GM19395 (cell line): Measurements from ENCODE around the gene UTP25.

Experiments
- ATAC-seq: cut with Tn5 transposase; IDR thresholded peaks from one replicate; pipeline ENCODE4 v1.9.1; 2021; ENCODE audit warnings: mild to moderate bottlenecking, moderate library complexity; ENCODE audit not compliant: unreplicated experiment

UTP25 gene

GRCh38 chr1:209805875-209806760 is 21.7 kb upstream of the UTP25 start, which contains the start of gene IRF6:
Gene IRF6 (minus strand): TSS chr1:209806142. CDS start chr1:209801413, 4,729 bp downstream.
- ATAC-seq: peak; percentile 95

- no peak for ATAC-seq
Observed at GRCh38 chr1:209807509-209807908, 20.3 kb upstream of the UTP25 start.

- ATAC-seq: no peak
Observed at GRCh38 chr1:209808059-209808581, 19.7 kb upstream of the UTP25 start.

GRCh38 chr1:209809611-209810010 is 18.2 kb upstream of the UTP25 start:
- ATAC-seq: no peak

GRCh38 chr1:209810783-209811182 is 17.0 kb upstream of the UTP25 start:
- ATAC-seq: no peak

GRCh38 chr1:209813902-209814301 is 13.9 kb upstream of the UTP25 start:
- no peak for ATAC-seq

- ATAC-seq: no peak
Observed at GRCh38 chr1:209815490-209815889, 12.3 kb upstream of the UTP25 start.

GRCh38 chr1:209815931-209816341 is 11.8 kb upstream of the UTP25 start:
- ATAC-seq: no peak

- ATAC-seq: no peak
Observed at GRCh38 chr1:209816923-209817322, 10.8 kb upstream of the UTP25 start.

GRCh38 chr1:209817691-209818090 is 10.1 kb upstream of the UTP25 start:
- ATAC-seq: no peak

- ATAC-seq: no peak
Observed at GRCh38 chr1:209819058-209819457, 8.7 kb upstream of the UTP25 start.

GRCh38 chr1:209820986-209821385 is 6.8 kb upstream of the UTP25 start:
- ATAC-seq: no peak

- ATAC-seq: no peak
Observed at GRCh38 chr1:209822706-209823105, 5.1 kb upstream of the UTP25 start.

- peak; percentile 57 for ATAC-seq
Observed at GRCh38 chr1:209823143-209824041, 4.4 kb upstream of the UTP25 start.

- ATAC-seq: no peak
Observed at GRCh38 chr1:209825591-209826434, 2.0 kb upstream of the UTP25 start.

GRCh38 chr1:209829716-209830115 is 1.9 kb downstream of the UTP25 start:
- ATAC-seq: no peak

GRCh38 chr1:209830722-209831121 is 3.0 kb downstream of the UTP25 start:
- no peak for ATAC-seq

GRCh38 chr1:209831615-209832014 is 3.8 kb downstream of the UTP25 start:
- ATAC-seq: no peak

GRCh38 chr1:209835782-209836298 is 8.1 kb downstream of the UTP25 start:
- no peak for ATAC-seq

- ATAC-seq: no peak
Observed at GRCh38 chr1:209837671-209838070, 9.9 kb downstream of the UTP25 start.
